ENCODE data around the gene YES1.

GRCh38 chr18:784470-785172, 27.4 kb downstream of the YES1 start:
- TF ChIP-seq CTCF (conservative IDR thresholded peaks at IDR 0.05; ENCODE audit: low read length) (no peak), EZH2phosphoT487 (IDR thresholded peaks at IDR 0.05; ENCODE audit: borderline replicate concordance, low read depth, low read length) (no peak)

All from OCI-LY7 (cell line).